Raji (cell line): Measurements from ENCODE around the gene ZCCHC14.
A peak's percentile ranks its signal among the peaks of the same experiment; 100 is the strongest.

Experiments
- POLR2A ChIP-seq: IDR thresholded peaks from 2 replicates; pipeline ENCODE4 v1.6.1; 2011; ENCODE audit warnings: low read depth, low read length, control low read depth; ENCODE audit not compliant: insufficient read depth

Gene ZCCHC14

DNA sequence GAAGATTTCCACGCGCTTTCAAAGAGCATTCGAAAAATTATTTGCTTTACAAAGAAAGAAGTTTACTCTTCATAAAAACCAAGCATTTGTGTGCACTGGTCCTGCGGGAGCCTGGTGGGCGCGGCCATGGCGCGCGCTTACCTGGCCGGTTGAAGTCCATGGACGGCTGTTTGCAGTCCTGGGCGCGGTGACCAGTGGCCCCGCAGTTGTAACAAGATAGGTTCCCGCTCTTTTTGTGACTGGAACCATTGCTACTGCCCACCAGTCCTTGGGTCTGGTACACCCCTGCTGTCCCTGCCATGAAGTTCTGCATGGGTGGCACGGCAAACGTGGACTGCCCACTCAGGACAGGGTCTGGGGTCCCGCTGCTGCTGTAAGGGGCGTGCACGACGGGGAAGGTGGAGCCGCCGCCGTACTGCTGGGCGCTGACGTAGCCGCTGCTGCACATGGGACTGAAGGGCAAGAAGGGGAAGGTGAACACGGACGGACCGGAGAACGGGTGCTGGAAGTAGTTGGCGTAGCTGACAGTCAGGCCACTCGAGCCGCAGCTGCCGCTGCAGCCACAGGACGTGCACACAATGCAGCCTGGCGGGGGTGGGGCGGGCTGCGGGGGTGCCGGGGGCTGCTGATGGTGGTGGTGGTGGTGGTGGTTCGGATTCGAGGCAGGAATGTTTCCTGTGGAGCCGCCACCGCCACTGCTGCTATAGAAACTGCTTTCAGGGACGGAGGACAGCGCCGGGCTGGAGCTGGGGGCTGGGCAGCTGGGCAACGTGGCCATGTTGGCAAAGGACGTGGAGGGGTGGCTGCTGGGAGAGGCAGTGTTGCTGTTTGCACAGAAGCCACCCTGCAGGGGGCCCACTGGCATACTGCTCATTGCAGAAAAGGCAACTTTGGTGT is 81.2 kb downstream of the ZCCHC14 start:
- TF ChIP-seq POLR2A: no peak

DNA sequence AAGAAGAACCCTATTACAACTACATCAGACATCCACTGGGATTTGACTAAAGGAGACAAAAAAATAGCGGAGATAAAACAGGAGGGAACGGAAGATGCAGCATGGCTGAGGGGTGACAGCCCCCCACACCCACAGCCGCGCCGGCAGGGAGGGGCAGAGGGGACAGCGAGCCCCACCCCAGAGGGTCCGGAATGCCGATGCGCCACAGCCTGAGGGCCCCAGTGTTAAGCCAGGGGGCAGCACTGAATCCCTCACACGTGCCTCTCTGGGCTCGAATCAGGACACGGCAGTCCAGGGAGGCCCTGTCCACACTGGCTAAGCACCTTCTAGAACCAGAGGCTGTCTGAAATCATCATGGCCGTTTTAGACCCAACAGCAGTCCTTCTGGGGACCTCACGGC is 81.9 kb downstream of the ZCCHC14 start:
- no peak for TF ChIP-seq POLR2A

DNA sequence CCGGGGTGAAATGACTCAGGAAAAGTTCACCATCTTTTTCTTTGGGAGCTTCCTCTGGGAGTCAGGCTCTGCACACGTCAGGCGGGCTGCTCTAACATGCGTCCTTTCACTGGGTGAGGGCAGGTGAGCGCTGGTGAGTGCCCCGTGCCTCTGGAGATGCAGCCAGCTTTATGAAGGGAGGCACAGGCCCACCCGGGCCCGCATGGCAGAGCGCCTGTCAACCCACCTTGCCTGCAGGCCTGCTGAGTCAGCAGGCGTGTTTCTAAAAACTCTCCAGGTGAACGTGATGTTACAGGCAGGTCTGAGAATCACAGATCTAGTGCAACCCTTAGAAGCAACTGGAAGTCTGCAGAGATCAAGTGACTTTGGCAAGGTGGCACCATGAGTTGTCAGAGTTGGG is 82.3 kb downstream of the ZCCHC14 start:
- TF ChIP-seq POLR2A: no peak

DNA sequence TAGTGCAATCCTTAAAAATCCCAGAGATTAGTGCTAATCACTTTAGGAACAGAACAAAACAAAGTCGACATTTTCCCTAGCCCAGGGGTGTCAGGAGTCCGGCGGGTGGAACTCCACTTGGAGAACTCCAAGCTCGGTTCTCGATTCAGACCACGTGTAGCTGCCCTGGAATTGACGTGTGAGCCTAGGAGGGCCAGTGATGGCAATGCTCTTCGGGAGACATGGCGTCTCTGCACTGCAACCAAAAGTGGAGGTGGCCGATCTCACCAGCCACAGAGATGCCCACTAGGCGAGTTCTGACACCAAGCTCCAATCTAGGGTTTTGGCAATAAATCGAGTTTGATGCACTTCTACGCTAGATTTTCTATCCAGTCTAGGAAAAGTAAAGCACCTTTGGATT is 83.0 kb downstream of the ZCCHC14 start:
- TF ChIP-seq POLR2A: no peak

DNA sequence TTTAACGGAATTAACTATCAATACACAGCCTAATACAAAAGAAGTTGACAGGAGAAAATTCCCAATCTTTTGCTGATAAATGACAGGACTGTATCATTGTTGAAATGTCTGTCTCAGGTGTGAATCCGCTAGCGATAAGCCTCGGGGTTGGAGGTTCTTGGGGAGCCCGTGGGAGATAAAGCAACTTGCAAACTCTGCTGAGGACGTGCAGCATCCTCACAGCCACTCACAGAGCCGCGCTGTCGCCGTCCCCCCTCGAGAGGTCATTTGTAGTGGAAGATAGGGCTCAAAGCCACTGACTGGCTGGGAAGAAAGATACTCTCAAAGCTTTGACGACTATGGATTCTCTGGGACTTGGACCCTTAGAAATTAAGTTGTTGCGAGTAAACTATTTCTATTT is 83.7 kb downstream of the ZCCHC14 start:
- TF ChIP-seq POLR2A: no peak

DNA sequence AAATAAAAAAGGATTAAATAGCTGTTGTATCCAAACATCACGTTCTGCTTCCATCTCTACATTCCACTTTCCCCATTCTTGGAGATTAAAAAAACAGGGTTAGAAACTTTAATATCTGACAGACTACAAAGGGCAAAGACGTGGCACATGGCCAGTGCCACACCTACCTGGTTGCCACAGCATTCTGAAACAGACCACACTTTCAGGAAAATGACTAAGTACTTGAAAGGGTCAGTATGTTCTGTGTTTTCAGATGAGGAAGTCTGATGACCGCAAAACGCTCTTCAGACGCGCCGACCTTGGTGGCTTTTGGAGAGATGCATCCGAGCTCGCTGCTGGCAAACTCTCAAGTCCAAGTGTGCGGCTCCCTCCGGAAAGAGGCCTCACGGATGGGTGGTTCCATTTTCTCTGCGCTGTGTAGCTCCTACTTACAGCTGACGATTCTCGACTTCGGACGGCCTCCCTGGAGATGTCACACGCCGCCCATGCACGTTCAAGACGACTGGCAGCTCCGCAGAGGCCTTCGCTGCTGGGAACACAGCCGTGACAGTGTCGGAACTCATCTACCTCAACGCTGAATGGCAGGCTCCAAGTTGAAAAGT is 85.2 kb downstream of the ZCCHC14 start:
- TF ChIP-seq POLR2A: no peak

DNA sequence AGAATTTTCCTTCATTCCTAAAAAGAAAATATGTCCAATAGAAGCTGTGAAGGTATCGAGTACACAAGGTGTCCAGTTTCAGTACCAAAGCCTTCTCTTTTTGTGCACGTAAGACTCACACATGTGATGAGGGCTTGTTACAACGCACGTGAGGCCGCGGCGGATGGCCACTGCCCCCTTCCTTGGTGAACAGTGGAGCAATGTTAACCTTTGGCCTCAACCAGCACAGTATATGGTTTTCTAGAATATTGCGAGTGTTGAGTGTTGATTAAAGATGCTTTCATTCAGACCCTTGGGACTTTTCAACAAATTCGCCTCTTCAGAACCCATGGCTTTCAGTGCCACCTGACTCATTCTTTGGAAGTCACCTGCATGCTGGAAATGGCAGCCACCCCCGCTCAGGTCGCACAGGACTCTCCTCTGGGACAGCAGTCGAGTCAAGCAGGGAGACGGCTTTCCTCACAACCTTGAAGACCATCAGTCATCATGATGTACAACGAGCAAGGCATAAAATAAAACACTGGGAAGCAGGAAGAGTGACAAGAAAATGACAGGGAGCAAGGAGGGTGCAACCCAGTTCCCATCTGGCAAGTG is 86.2 kb downstream of the ZCCHC14 start:
- no peak for TF ChIP-seq POLR2A

DNA sequence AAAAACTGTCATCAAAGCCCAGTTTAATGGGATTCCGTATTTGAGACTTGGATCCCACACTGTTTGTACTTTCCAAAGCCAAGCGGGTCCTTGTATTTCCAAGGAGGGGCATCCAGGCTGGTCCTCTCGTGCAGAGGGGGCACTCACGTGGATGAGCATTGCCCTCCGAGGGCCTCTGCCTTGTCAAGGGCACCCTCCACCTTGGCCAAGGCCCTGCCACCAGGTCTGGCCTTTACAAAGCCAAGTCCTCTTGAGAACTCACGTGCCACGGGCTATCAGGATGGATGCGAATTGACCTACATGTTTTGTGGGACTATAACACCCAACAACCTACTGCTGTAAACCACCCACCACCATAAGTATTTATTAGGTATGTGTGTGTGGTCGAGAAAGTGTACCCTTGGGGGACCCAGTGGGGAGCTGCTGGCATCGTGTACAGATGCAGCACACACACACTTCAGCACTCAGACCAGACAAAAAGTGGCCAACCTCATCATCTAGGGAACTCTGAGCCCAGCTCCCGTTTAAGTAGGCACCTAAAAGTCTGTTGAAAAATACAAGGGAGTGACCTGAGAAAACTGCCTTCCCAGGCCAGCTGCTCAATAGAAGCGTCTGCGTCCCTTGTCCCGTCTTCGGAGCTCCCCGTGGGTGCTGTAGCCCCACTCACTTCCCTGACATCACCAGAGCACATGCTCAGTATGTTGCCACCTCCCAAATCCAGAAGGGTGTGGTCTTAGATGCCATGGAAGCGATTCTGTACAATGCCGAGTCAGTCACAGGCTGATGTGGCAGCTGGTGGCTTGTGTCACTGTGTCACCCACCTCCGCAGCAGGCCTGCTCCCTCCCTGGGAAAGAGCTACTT is 87.8 kb downstream of the ZCCHC14 start:
- no peak for TF ChIP-seq POLR2A

DNA sequence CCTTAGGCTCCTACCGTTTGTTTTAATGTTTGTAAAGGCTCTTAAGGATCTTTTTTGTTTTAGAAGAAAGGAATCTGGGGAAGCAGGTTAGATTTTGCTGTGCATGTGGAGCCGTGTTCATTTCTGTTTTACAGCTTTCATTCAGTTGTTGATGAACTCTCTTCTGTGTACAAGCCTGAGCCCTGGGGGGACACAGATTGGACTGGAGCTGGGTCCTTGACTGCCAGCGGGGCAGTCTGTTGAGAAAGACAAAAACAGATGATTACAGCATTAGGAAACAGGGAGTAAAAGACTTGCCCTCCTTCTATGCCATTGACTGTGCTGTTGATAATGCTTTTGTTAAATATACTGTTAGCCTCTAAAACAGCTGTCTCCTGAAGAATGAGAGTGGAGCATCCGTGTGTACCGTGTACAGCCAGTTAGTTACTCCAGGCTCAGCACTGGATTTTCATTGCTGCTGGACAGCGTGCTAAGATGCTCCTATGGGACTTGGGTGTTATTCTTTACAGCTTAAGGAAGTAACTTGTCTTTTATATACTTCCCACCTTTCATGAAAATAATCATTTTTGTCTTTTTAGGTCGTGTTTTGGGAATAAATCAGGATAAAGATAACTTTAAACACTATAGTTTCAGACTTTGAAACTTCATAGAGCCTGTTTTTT is 97.5 kb downstream of the ZCCHC14 start:
- TF ChIP-seq POLR2A: no peak

DNA sequence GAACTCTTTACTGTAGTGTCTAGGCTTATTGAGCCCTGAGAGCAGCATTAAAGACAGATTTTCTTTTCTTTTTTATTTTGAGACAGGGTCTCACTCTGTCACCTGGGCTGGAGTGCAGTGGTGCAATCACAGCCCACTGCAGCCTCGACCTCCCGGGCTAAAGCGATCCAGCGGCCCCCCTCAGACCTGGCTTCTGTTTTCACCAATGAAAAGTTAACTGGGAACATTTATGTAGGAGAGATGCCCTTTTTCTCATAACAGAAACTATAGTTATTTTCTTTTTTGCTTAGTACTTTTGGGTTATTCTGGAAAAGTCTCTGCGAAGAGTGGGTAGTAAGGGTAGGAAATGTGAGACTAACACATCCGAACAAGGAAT is 99.2 kb downstream of the ZCCHC14 start:
- TF ChIP-seq POLR2A: no peak

DNA sequence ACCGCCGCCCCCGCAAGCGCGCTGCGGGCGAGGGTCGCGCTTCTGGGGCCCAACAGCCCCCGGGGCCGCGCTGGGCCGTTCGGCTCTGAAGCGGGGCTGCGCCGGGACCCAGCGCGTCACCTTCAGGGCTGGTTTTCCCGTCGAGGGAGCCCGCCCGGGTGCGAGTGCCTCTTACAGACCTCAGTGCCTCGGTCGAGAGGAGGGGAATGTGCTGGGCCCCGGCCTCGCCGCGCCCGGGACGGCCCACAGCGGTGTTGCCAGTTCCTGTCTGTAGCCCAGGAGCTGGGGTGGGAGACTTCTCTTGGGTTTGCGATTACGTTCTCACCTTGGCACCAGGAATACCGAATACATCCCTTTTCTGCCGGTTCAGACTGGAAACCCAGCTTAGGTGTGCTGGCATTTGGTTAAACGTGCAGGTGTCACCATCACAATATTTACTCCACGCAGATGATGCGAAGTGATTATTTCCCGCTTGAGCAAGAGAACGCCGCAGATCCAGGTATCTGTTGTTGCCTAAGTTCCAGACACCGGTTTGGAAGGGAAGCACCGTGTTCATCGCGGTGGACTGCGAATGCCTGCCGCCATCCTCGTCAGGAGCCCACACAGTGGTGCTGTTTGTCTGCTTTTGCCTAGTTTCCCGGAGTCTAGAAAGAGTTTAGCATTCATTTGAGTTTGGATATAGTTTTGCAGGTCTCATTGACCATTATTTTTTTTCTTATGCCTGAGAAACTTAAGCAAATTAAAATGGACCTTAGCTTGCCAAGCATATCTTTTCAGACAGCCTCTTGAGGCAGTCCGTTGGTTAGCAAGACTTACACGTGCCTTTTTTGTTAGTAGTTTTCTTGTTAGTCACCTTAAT is 99.8 kb downstream of the ZCCHC14 start:
- no peak for TF ChIP-seq POLR2A

DNA sequence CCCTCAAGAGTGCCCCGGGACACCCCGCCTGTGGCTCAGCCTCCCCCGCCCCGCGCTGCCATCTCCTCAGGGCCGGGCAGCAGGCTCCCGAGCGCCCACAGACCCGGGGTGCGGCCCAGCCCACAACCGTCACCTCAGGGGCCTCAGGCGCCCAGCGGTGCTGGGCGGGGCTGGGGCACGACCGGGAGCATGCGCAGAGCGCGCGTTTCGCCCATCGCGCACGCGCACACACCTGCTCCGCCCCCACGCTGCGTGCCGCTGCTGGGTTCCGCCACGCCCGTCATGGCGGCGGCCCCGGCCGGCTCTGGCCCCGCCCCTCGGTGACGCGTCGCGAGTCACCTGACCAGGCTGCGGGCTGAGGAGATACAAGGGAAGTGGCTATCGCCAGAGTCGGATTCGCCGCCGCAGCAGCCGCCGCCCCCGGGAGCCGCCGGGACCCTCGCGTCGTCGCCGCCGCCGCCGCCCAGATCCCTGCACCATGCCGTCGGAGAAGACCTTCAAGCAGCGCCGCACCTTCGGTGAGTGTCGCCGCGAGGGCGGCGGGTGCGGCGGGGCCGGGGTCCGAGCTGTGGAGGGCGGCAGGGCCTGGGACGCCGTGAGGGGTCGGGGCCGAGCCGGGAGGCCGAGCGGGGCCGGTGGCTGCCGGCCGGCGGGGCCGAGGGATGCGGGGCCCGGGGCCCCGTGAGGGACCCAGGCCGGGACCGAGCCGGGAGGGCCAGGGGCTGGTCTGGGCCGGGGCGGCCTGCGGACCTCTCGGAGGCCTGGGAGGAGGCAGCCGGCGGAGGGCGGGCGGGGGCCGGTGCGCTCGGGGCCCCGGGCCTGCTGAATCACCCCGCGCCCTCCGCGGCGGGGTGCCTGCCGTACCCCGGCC is 100.6 kb downstream of the ZCCHC14 start, which contains the start of gene MAP1LC3B:
TSS of gene MAP1LC3B (plus strand) at position 387 of the 871 bp plus-strand sequence. CDS start at position 479, 92 bp downstream.
- TF ChIP-seq POLR2A: peak; percentile 83
